HEK293 (cell line): ENCODE data around the gene DSE.
A peak's percentile ranks its signal among the peaks of the same experiment; 100 is the strongest.

Experiments used
- CTCF ChIA-PET: fragments of 350-600 bp; formaldehyde crosslinking; extraction: SDS; loops from one replicate; lab custom pipeline; 2021; ENCODE audit warnings: antibody characterized with exemption; lab: Yijun Ruan, JAX
- POLR2A ChIA-PET: fragments of 300-600 bp; formaldehyde crosslinking; extraction: SDS; loops from one replicate; lab custom pipeline; 2020; ENCODE audit warnings: antibody characterized with exemption, inconsistent platforms; lab: Yijun Ruan, JAX
- H3K27ac ChIP-seq: fragments of 200-500 bp; sonication (Bioruptor generic); 2 replicates; pipeline ENCODE4 v1.5.1; 2014; ENCODE audit warnings: low read depth, low read length, control low read depth, inconsistent platforms; ENCODE audit errors: extremely low read depth
- H3K36me3 ChIP-seq, 2 experiments: fragments of 200-500 bp in 1 of 2; sonication (Bioruptor generic) in 1 of 2; 1 replicate in 1 of 2; 2 replicates in 1 of 2; pipeline ENCODE4 v1.5.1; 2014 to 2017; ENCODE audit warnings: inconsistent platforms in 2 of 2, low read length in 2 of 2; ENCODE audit not compliant: control insufficient read depth in 2 of 2, insufficient read depth in 1 of 2
- H3K4me1 ChIP-seq: fragments of 200-500 bp; sonication (Bioruptor generic); 2 replicates; pipeline ENCODE4 v1.5.1; 2014; ENCODE audit warnings: mild to moderate bottlenecking, low read length, inconsistent platforms; ENCODE audit not compliant: control insufficient read depth, insufficient read depth
- H3K4me3 ChIP-seq: 2 replicates; pipeline ENCODE4 v1.5.1; 2011; ENCODE audit warnings: low read depth, mild to moderate bottlenecking, control low read depth, low read length, moderate library complexity
- H3K9me3 ChIP-seq: fragments of 200-500 bp; sonication (Bioruptor generic); 2 replicates; pipeline ENCODE4 v1.5.1; 2014; ENCODE audit warnings: low read depth, low read length, inconsistent platforms; ENCODE audit not compliant: control insufficient read depth, insufficient read depth
- ELK4 ChIP-seq: IDR thresholded peaks from 2 replicates; pipeline ENCODE4 v1.6.1; 2011; ENCODE audit warnings: mild to moderate bottlenecking, low read depth, low read length, borderline replicate concordance
- FEZF1 ChIP-seq: fragments of 450-650 bp; formaldehyde crosslinking; IDR thresholded peaks from 2 replicates; pipeline ENCODE4 v1.5.1; 2016; ENCODE audit warnings: missing biosample characterization, missing genetic modification characterization
- GFI1B ChIP-seq: fragments of 450-650 bp; formaldehyde crosslinking; IDR thresholded peaks from 2 replicates; pipeline ENCODE4 v1.5.1; 2016; ENCODE audit warnings: missing biosample characterization, missing genetic modification characterization
- KLF1 ChIP-seq: fragments of 450-650 bp; formaldehyde crosslinking; IDR thresholded peaks from 2 replicates; pipeline ENCODE4 v1.5.1; 2016; ENCODE audit warnings: missing biosample characterization, missing genetic modification characterization
- KLF16 ChIP-seq: fragments of 450-650 bp; formaldehyde crosslinking; IDR thresholded peaks from 2 replicates; pipeline ENCODE4 v1.5.1; 2017; ENCODE audit warnings: missing biosample characterization, missing genetic modification characterization
- MEIS1 ChIP-seq: sonication (generic); formaldehyde crosslinking; IDR thresholded peaks from 2 replicates; pipeline ENCODE4 v1.8.1; 2022; ENCODE audit warnings: missing genetic modification reagents, mild to moderate bottlenecking, borderline replicate concordance
- OSR2 ChIP-seq: fragments of 450-650 bp; formaldehyde crosslinking; IDR thresholded peaks from 2 replicates; pipeline ENCODE4 v1.5.1; 2016; ENCODE audit warnings: missing biosample characterization, missing genetic modification characterization
- PRDM1 ChIP-seq: fragments of 450-650 bp; formaldehyde crosslinking; IDR thresholded peaks from 2 replicates; pipeline ENCODE4; 2016; ENCODE audit warnings: missing biosample characterization, missing genetic modification characterization
- SP3 ChIP-seq: fragments of 450-650 bp; formaldehyde crosslinking; IDR thresholded peaks from 2 replicates; pipeline ENCODE4 v1.5.1; 2016; ENCODE audit warnings: missing biosample characterization, missing genetic modification characterization
- TCF7L2 ChIP-seq: IDR thresholded peaks from 2 replicates; pipeline ENCODE4 v1.6.1; 2011; ENCODE audit warnings: low read depth, mild to moderate bottlenecking, inconsistent platforms, low read length, moderate library complexity, borderline replicate concordance
- ZBTB17 ChIP-seq: fragments of 450-650 bp; formaldehyde crosslinking; IDR thresholded peaks from 2 replicates; pipeline ENCODE4 v1.5.1; 2016; ENCODE audit warnings: missing biosample characterization, missing genetic modification characterization
- ZBTB44 ChIP-seq: fragments of 450-650 bp; IDR thresholded peaks from 2 replicates; pipeline ENCODE4 v1.5.1; 2018; ENCODE audit warnings: missing biosample characterization, mild to moderate bottlenecking, missing genetic modification characterization
- ZFP41 ChIP-seq: fragments of 450-650 bp; formaldehyde crosslinking; IDR thresholded peaks from 2 replicates; pipeline ENCODE4 v1.5.1; 2016; ENCODE audit warnings: missing biosample characterization, missing genetic modification characterization, borderline replicate concordance
- ZFP69B ChIP-seq: fragments of 450-650 bp; formaldehyde crosslinking; IDR thresholded peaks from 2 replicates; pipeline ENCODE4 v1.5.1; 2016; ENCODE audit warnings: missing biosample characterization, missing genetic modification characterization
- ZNF112 ChIP-seq: fragments of 450-650 bp; formaldehyde crosslinking; IDR thresholded peaks from 2 replicates; pipeline ENCODE4 v1.5.0; 2017; ENCODE audit warnings: missing biosample characterization, missing genetic modification characterization
- ZNF114 ChIP-seq: fragments of 450-650 bp; formaldehyde crosslinking; IDR thresholded peaks from 2 replicates; pipeline ENCODE4 v1.5.0; 2017; ENCODE audit warnings: missing biosample characterization, missing genetic modification characterization
- ZNF121 ChIP-seq: fragments of 450-650 bp; formaldehyde crosslinking; IDR thresholded peaks from 2 replicates; pipeline ENCODE4 v1.5.1; 2016; ENCODE audit warnings: missing biosample characterization, missing genetic modification characterization
- ZNF133 ChIP-seq: fragments of 450-650 bp; formaldehyde crosslinking; IDR thresholded peaks from 2 replicates; pipeline ENCODE4 v1.5.1; 2016; ENCODE audit warnings: missing biosample characterization, missing genetic modification characterization
- ZNF146 ChIP-seq: fragments of 450-650 bp; formaldehyde crosslinking; IDR thresholded peaks from 2 replicates; pipeline ENCODE4 v1.5.1; 2016; ENCODE audit warnings: missing biosample characterization, missing genetic modification characterization
- ZNF266 ChIP-seq: fragments of 450-650 bp; formaldehyde crosslinking; IDR thresholded peaks from 2 replicates; pipeline ENCODE4 v1.5.1; 2016; ENCODE audit warnings: missing biosample characterization, missing genetic modification characterization, low read depth
- ZNF324 ChIP-seq: fragments of 450-650 bp; formaldehyde crosslinking; IDR thresholded peaks from 2 replicates; pipeline ENCODE4 v1.5.1; 2016; ENCODE audit warnings: missing biosample characterization, missing genetic modification characterization
- ZNF362 ChIP-seq: fragments of 450-650 bp; formaldehyde crosslinking; IDR thresholded peaks from 2 replicates; pipeline ENCODE4 v1.5.1; 2016; ENCODE audit warnings: missing biosample characterization, missing genetic modification characterization
- ZNF394 ChIP-seq: fragments of 450-650 bp; formaldehyde crosslinking; IDR thresholded peaks from 2 replicates; pipeline ENCODE4 v1.5.1; 2016; ENCODE audit warnings: missing biosample characterization, missing genetic modification characterization, mild to moderate bottlenecking, moderate library complexity, borderline replicate concordance
- ZNF488 ChIP-seq: fragments of 450-650 bp; formaldehyde crosslinking; IDR thresholded peaks from 2 replicates; pipeline ENCODE4 v1.5.1; 2016; ENCODE audit warnings: missing biosample characterization, missing genetic modification characterization
- ZNF521 ChIP-seq: fragments of 450-650 bp; formaldehyde crosslinking; IDR thresholded peaks from 2 replicates; pipeline ENCODE4 v1.5.1; 2017; ENCODE audit warnings: missing biosample characterization, mild to moderate bottlenecking, missing genetic modification characterization
- ZNF555 ChIP-seq: fragments of 450-650 bp; formaldehyde crosslinking; conservative IDR thresholded peaks from 2 replicates; pipeline ENCODE4 v1.5.1; 2017; ENCODE audit warnings: missing biosample characterization, mild to moderate bottlenecking, missing genetic modification characterization, inconsistent platforms
- ZNF560 ChIP-seq: fragments of 450-650 bp; formaldehyde crosslinking; IDR thresholded peaks from 2 replicates; pipeline ENCODE4 v1.5.1; 2017; ENCODE audit warnings: missing biosample characterization, missing genetic modification characterization, borderline replicate concordance
- ZNF571 ChIP-seq: fragments of 450-650 bp; formaldehyde crosslinking; IDR thresholded peaks from 2 replicates; pipeline ENCODE4 v1.5.0; 2017; ENCODE audit warnings: missing biosample characterization, missing genetic modification characterization
- ZNF654 ChIP-seq: fragments of 450-650 bp; formaldehyde crosslinking; IDR thresholded peaks from 2 replicates; pipeline ENCODE4 v1.5.1; 2016; ENCODE audit warnings: low read depth, missing biosample characterization, missing genetic modification characterization
- ZNF830 ChIP-seq: fragments of 450-650 bp; IDR thresholded peaks from 2 replicates; pipeline ENCODE4 v1.5.0; 2018; ENCODE audit warnings: missing biosample characterization, missing genetic modification characterization, low read depth, mild to moderate bottlenecking, moderate library complexity
- ZNF837 ChIP-seq: fragments of 450-650 bp; formaldehyde crosslinking; IDR thresholded peaks from 2 replicates; pipeline ENCODE4 v1.5.1; 2016; ENCODE audit warnings: missing biosample characterization, missing genetic modification characterization
- ZSCAN18 ChIP-seq: fragments of 450-650 bp; formaldehyde crosslinking; IDR thresholded peaks from 2 replicates; pipeline ENCODE4 v1.5.1; 2016; ENCODE audit warnings: missing biosample characterization, missing genetic modification characterization

DSE gene

GRCh38 chr6:116438590-116439448 lies 68.1 kb downstream of the DSE start:
- Histone ChIP-seq H3K9me3 (no peaks in the 10 kb centered on the region), H3K27ac (no peak overlapping the region), H3K36me3 (peaks cover 3 to 24% of the 10 kb centered on the region in 2 experiments; a peak in 2 of 3 replicates), H3K4me3 (no peak overlapping the region), H3K4me1 (0 out of 2 replicates have a peak, but pooled peaks cover 3% of the 10 kb centered on the region)
- POLR2A ChIA-PET, result no interaction called here
- CTCF ChIA-PET, result interaction anchor here (1.1 kb wide), 1 partner anchor 7 kb away, joined by 3 read pairs; no protein-coding TSS in a partner anchor
- TF ChIP-seq ZNF362, result no peak
- TF ChIP-seq ZNF521 (tag by site-specific recombination), result no peak
- TF ChIP-seq PRDM1 (tag by site-specific recombination), result peak; percentile 71
- TF ChIP-seq ZNF394 (tag by site-specific recombination), result no peak
- no peak for TF ChIP-seq ZNF560
- no peak for TF ChIP-seq ZNF121
- no peak for TF ChIP-seq ZSCAN18
- TF ChIP-seq GFI1B (tag by site-specific recombination), result no peak
- TF ChIP-seq ZNF488 (tag by site-specific recombination), result no peak
- no peak for TF ChIP-seq ZNF555 (tag by site-specific recombination)
- no peak for TF ChIP-seq ZNF571 (tag by site-specific recombination)
- no peak for TF ChIP-seq ZNF146 (tag by site-specific recombination)
- TF ChIP-seq ZNF112 (tag by site-specific recombination), result no peak
- no peak for TF ChIP-seq ELK4
- TF ChIP-seq MEIS1 (CRISPR knock-in tag), result no peak
- TF ChIP-seq ZFP69B (tag by site-specific recombination), result no peak
- no peak for TF ChIP-seq ZNF133
- TF ChIP-seq ZBTB44 (tag by site-specific recombination), result peak; percentile 85
- peak; percentile 80 for TF ChIP-seq OSR2 (tag by site-specific recombination)
- TF ChIP-seq ZNF324, result no peak
- no peak for TF ChIP-seq ZNF830 (tag by site-specific recombination)
- no peak for TF ChIP-seq SP3 (tag by site-specific recombination)
- TF ChIP-seq ZNF654 (tag by site-specific recombination), result no peak
- TF ChIP-seq ZNF114, result no peak
- no peak for TF ChIP-seq ZFP41 (tag by site-specific recombination)
- no peak for TF ChIP-seq ZNF266 (tag by site-specific recombination)
- no peak for TF ChIP-seq KLF1
- TF ChIP-seq ZBTB17, result no peak
- TF ChIP-seq FEZF1 (tag by site-specific recombination), result peak; percentile 68
- TF ChIP-seq KLF16 (tag by site-specific recombination), result no peak
- no peak for TF ChIP-seq ZNF837 (tag by site-specific recombination)
- TF ChIP-seq TCF7L2, result no peak
